ENCODE data around the gene PRKAR1A. TPM values are rescaled to one million over a fixed set of nuclear protein-coding genes. Genes with fewer than 3 reads are reported as not detected.

PRKAR1A gene
- total and polyA plus RNA-seq, 8 donors: 22.6 to 323 (median 80.3) TPM

DNA sequence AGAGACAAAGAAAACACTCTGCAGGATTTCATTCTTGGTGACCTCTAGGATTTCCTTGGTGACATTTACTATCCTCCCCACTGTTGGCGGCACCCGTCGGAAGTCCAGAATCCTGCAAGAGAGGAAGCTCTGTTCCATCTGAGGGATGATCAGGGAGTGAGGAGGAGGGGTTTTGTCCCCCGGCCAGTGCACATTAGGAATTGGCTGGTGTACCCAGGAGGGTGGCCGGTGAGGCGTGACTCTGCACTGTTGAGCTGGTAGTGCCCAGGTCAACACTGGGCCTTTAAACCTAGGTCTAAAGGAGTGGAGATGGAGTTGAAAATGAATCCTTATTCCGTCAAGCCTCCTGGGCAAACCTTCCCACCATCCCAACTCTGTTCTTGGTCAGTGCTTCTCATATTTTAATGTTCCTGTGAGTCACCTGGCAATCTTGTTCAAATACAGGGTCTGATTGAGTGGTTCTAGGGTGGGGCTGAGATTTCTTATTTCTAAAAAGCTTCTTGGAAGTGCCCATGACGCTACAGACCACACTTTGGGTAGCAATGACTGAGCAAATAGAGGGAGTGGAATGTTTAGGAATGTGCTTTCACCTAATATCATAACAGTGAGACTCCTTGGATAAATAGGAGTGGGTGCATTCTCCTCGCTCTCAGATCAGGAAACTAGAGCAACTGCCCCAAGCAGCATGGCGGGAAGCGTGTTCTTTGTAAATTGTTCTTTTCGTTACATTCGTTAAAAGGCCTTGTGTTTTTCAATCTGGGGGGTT is 30.7 kb downstream of the PRKAR1A start:
- Histone ChIP-seq H3K27me3 (no peaks in the 10 kb centered on the region), H3K27ac (peak overlapping the region; percentile 58 to 79 (median 74)), H3K4me1 (peaks cover 0 to 32% (median 10%) of the 10 kb centered on the region in 4 donors), H3K4me3 (no peak overlapping the region), H3K36me3 (peaks cover 19 to 49% (median 40%) of the 10 kb centered on the region in 4 donors), H3K9me3 (no peaks in the 10 kb centered on the region)
- peak in 2 of 3 donors; percentile 54 to 59 for TF ChIP-seq POLR2AphosphoS5 (IDR thresholded peaks at IDR 0.05)
- TF ChIP-seq, protein P1, sequence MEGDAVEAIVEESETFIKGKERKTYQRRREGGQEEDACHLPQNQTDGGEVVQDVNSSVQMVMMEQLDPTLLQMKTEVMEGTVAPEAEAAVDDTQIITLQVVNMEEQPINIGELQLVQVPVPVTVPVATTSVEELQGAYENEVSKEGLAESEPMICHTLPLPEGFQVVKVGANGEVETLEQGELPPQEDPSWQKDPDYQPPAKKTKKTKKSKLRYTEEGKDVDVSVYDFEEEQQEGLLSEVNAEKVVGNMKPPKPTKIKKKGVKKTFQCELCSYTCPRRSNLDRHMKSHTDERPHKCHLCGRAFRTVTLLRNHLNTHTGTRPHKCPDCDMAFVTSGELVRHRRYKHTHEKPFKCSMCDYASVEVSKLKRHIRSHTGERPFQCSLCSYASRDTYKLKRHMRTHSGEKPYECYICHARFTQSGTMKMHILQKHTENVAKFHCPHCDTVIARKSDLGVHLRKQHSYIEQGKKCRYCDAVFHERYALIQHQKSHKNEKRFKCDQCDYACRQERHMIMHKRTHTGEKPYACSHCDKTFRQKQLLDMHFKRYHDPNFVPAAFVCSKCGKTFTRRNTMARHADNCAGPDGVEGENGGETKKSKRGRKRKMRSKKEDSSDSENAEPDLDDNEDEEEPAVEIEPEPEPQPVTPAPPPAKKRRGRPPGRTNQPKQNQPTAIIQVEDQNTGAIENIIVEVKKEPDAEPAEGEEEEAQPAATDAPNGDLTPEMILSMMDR (IDR thresholded peaks at IDR 0.05): no peak
- intact Hi-C loops (cut with DNase I; ENCODE audit: low total_unique reads): no loop called here
- WGBS, 5 donors: 60 to 78% (median 74%) methylated on average over 13 of the region's 13 CpGs
- DNase-seq: peak in 1 of 2 donors; percentile 76

DNA sequence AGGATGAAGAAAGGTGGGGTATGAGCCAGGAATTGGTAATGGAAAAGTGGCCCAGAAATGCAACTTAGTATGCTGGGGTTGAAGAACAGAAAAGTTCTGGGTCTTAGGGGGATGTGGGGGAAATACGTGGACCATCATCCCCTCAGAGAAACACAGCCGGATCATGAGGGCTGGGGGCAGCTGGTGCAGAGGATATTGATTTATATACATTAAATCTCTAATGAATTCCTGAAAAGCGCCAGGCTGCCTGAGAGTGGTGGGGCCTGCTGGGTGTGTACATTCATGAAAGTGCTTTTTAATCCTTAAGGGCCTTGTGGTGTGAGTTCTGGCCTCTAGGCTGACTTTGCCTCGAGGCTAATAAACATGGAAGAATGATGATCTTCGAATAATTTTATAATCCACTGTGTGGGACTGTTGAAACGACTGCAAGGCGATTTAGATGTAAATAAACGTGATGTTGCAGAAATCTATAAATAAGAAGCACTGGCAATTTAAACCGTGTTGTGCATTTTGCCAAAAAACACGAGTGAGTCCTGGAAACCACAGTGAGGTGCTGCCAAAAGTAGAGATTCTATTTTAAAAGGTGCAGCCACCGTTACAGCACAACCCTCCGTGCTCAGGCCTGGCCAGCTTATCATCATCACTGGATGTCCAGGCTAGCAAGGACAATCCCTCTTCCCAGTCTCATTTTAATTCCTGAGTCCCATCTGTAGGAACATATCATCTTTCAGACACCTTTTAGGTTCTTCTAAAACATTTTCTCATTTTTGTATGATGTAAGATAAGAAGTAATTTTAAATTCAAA is 32.1 kb downstream of the PRKAR1A start:
- intact Hi-C loops (cut with DNase I; ENCODE audit: low total_unique reads): no loop called here
- H3K27ac ChIP-seq: peak overlapping the region; percentile 35 to 79 (median 74)
- H3K4me3 ChIP-seq: no peak overlapping the region
- TF ChIP-seq, protein P1 (IDR thresholded peaks at IDR 0.05): no peak
- TF ChIP-seq POLR2AphosphoS5 (IDR thresholded peaks at IDR 0.05) (no peak), EP300 (IDR thresholded peaks at IDR 0.05) (no peak)
- WGBS, 5 donors: 60 to 69% (median 65%) methylated on average over 12 of the region's 12 CpGs
- H3K27me3 ChIP-seq: no peaks in the 10 kb centered on the region
- no peak for DNase-seq
- peaks cover 0 to 30% (median 11%) of the 10 kb centered on the region in 4 donors for H3K4me1 ChIP-seq
- no peaks in the 10 kb centered on the region for H3K9me3 ChIP-seq
- peaks cover 11 to 35% (median 25%) of the 10 kb centered on the region in 4 donors for H3K36me3 ChIP-seq

DNA sequence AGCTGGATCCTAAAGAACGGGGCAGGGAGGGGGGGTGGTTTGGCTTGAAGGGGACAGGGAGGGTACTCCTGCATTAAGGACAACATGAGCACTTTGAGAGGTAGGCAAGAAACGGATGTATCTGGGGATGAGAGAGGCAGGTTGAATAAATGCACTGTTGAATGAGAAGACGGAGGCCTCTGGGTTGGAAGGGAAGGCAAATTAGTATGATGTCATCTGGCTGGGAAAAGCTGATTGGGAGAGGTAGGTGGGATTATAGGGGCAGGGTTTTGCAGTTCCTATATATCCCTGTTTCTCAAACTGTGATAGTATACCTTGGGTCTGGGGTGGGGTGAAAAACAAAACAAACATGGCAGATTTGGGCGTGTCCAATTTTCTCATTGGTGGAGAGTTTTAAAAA is 44.3 kb downstream of the PRKAR1A start:
- Histone ChIP-seq H3K27me3 (no peaks in the 10 kb centered on the region), H3K4me3 (no peak overlapping the region), H3K9me3 (no peaks in the 10 kb centered on the region), H3K4me1 (peaks cover 0 to 5% (median 2%) of the 10 kb centered on the region in 4 donors), H3K36me3 (peaks cover 0 to 27% (median 24%) of the 10 kb centered on the region in 4 donors), H3K27ac (no peak overlapping the region)
- TF ChIP-seq EP300 (IDR thresholded peaks at IDR 0.05) (no peak), POLR2AphosphoS5 (IDR thresholded peaks at IDR 0.05) (no peak), POLR2A (IDR thresholded peaks at IDR 0.05) (no peak)
- TF ChIP-seq, protein P1 (IDR thresholded peaks at IDR 0.05): no peak
- DNase-seq: no peak
- 76 to 93% (median 89%) methylated on average over 4 of the region's 4 CpGs for WGBS, 5 donors
- intact Hi-C loops (cut with DNase I; ENCODE audit: low total_unique reads): no loop called here

DNA sequence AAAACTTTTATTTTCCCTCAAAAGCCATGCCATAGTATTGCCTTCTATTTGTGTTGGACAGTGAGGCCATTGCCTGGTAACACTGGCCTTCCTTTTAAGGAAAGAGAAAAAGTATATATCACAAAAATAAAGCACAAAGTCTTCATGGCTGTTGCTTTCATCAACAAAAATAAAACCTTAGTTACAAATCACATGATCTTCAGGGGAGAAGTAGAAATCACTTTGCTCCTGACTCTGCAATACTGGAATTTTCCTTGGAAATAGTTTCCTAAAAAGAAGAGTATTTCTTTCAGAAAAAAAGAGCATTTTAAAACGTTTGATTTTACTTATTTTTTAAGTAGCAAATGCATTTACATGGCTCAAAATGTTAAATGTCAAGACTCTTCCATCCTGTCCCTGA is 47.1 kb downstream of the PRKAR1A start:
- no peaks in the 10 kb centered on the region for H3K27me3 ChIP-seq
- H3K36me3 ChIP-seq: peaks cover 0 to 16% (median 14%) of the 10 kb centered on the region in 4 donors
- TF ChIP-seq, protein P1 (IDR thresholded peaks at IDR 0.05): no peak
- TF ChIP-seq POLR2AphosphoS5 (IDR thresholded peaks at IDR 0.05) (no peak), EP300 (IDR thresholded peaks at IDR 0.05) (no peak), POLR2A (IDR thresholded peaks at IDR 0.05) (no peak)
- peaks cover 0 to 9% (median 2%) of the 10 kb centered on the region in 4 donors for H3K4me1 ChIP-seq
- 18 to 26% (median 20%) methylated on average over 1 of the region's 1 CpG for WGBS, 5 donors
- H3K9me3 ChIP-seq: no peaks in the 10 kb centered on the region
- DNase-seq: no peak
- H3K4me3 ChIP-seq: no peak overlapping the region
- intact Hi-C loops (cut with DNase I; ENCODE audit: low total_unique reads): no loop called here
- H3K27ac ChIP-seq: no peak overlapping the region

Measured in stomach (tissue), 9 donors.